ENCODE data around the gene LCAT. TPM values are rescaled to one million over a fixed set of nuclear protein-coding genes. Genes with fewer than 3 reads are reported as not detected.

The LCAT gene
- total and polyA plus RNA-seq, 2 donors (not counting 1 experiment from before 2014, with no cell fraction given) = 7.6 to 16.3 TPM

DNA sequence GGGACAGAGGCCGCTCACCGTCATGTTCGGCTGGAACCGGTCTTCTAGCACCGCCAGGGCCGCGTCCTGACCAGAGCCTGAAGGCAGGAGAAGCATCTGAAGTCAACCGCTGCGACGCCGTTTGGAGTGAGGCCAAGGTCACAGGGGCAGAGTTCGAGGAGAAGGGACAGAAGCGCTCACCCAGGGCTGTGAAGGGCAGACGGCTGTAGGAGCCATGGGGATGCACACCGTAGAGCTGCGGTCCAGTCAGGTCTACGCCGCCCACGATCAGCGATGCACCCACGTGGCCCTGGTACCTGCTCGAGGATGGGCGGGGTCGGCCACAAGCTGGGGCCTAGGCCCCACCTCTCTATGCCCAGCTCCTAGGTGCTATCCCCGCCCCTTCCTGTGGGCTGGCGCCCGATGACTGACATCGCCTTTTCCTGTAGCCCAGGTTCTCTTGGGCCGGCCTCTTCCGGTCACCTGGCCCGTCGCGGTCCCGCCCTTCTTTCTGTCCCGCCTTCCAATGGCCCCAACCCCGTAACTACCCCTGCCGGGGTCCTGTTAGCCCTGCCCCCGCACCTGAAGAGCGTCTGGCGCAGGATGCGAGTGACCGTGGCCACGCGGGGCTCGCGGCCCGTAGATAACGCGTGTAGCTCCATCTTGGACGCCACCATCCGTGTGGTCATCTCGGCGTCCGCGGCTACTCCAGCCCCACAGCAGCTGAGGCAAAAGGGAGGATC is 8.4 kb downstream of the LCAT start:
- H3K27ac Mint-ChIP-seq = peak overlapping the region; percentile 99
- DNase-seq (peak; percentile 95), ATAC-seq (ENCODE audit: low read depth) (peak; percentile 89)
- peaks cover 42% of the 10 kb centered on the region for H3K79me2 ChIP-seq (ENCODE audit: control insufficient read depth, insufficient read depth, low read length)
- H2AFZ ChIP-seq (ENCODE audit: insufficient read depth, low read depth, low read length, poor library complexity, severe bottlenecking) = peak overlapping the region; percentile 47
- CTCF ChIA-PET = interaction anchor here (0.7 to 6.4 kb wide), 18 partner anchors 9 to 454 kb away, joined by 3 to 29 read pairs (median 4); partner anchors contain the start of genes ATP6V0D1, CARMIL2, NRN1L and SLC12A4
- no peaks in the 10 kb centered on the region for H3K9me3 ChIP-seq (ENCODE audit: control extremely low read depth in 1 of 3, control insufficient read depth in 2 of 3, insufficient read depth in 1 of 3, low read length in 2 of 3)
- no peaks in the 10 kb centered on the region for H3K27me3 Mint-ChIP-seq
- peaks cover 31% of the 10 kb centered on the region for H3K4me1 Mint-ChIP-seq
- H3K4me1 ChIP-seq (ENCODE audit: control insufficient read depth in 2 of 2, insufficient read depth in 2 of 2, low read length in 2 of 2) = peaks cover 25 to 38% of the 10 kb centered on the region in 2 donors
- 14% methylated on average over 55 of the region's 55 CpGs for WGBS (ENCODE audit: insufficient coverage)
- peak overlapping the region; percentile 95 for H3K9ac ChIP-seq (ENCODE audit: low read length)
- TF ChIP-seq EZH2 (IDR thresholded peaks at IDR 0.05; ENCODE audit: borderline replicate concordance, insufficient read depth, low read depth, low read length, poor library complexity, severe bottlenecking) = no peak
- TF ChIP-seq, protein P1, sequence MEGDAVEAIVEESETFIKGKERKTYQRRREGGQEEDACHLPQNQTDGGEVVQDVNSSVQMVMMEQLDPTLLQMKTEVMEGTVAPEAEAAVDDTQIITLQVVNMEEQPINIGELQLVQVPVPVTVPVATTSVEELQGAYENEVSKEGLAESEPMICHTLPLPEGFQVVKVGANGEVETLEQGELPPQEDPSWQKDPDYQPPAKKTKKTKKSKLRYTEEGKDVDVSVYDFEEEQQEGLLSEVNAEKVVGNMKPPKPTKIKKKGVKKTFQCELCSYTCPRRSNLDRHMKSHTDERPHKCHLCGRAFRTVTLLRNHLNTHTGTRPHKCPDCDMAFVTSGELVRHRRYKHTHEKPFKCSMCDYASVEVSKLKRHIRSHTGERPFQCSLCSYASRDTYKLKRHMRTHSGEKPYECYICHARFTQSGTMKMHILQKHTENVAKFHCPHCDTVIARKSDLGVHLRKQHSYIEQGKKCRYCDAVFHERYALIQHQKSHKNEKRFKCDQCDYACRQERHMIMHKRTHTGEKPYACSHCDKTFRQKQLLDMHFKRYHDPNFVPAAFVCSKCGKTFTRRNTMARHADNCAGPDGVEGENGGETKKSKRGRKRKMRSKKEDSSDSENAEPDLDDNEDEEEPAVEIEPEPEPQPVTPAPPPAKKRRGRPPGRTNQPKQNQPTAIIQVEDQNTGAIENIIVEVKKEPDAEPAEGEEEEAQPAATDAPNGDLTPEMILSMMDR (IDR thresholded peaks at IDR 0.05) = no peak
- H3K4me3 Mint-ChIP-seq = peak overlapping the region; percentile 100
- H3K36me3 ChIP-seq (replicated peaks in 1 of 2; ENCODE audit: control extremely low read depth in 1 of 2, control insufficient read depth in 1 of 2, extremely low read depth in 1 of 2, insufficient read depth in 2 of 2, low read length in 1 of 2) = peaks cover 7 to 33% of the 10 kb centered on the region in 2 experiments
- POLR2A ChIA-PET = interaction anchor here (0.6 to 3.3 kb wide), 20 partner anchors 33 to 447 kb away, joined by 3 to 19 read pairs (median 3); partner anchors contain the start of genes ACD, CTCF, DDX28 and DUS2
- H3K27ac ChIP-seq (ENCODE audit: low read length in 2 of 2) = peak overlapping the region; percentile 67 to 85
- intact Hi-C loops (cut with micrococcal nuclease) = loop anchor here (1.0 to 5.0 kb wide), 12 partner anchors 33 to 443 kb away; partner anchors contain the start of genes CTCF, EDC4, GFOD2 and NFATC3
- peak overlapping the region; percentile 91 for H3K4me2 ChIP-seq (replicated peaks; ENCODE audit: low read depth, low read length, poor library complexity, severe bottlenecking)
- peak overlapping the region; percentile 77 to 96 (median 93) for H3K4me3 ChIP-seq (ENCODE audit: control extremely low read depth in 1 of 5, extremely low read depth in 1 of 5, insufficient read depth in 1 of 5, low read depth in 2 of 5, low read length in 4 of 5)
- H3K9me3 Mint-ChIP-seq (ENCODE audit: insufficient read depth) = no peaks in the 10 kb centered on the region
- no peaks in the 10 kb centered on the region for H3K27me3 ChIP-seq (replicated peaks in 1 of 4; ENCODE audit: control extremely low read depth in 1 of 4, control insufficient read depth in 3 of 4, insufficient read depth in 4 of 4, low read length in 3 of 4)
- H4K20me1 ChIP-seq (ENCODE audit: control insufficient read depth, insufficient read depth, low read length, poor library complexity, severe bottlenecking) = peaks cover 28% of the 10 kb centered on the region

DNA sequence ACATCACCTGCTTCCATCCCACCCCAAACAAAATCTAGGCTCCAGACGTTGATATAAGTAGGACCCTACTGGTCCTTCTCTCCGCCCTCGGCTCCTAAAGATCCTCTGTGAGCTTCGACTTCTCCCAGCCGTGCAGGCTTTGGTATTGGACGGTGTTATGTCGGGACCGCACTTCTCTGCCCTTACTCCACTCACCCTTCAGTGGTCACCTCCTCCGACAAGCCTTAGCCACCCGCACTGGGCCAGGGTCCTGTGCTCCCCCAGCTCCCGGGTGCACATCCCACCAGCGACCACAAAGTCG is 8.9 kb downstream of the LCAT start:
- Histone ChIP-seq H3K4me2 (replicated peaks; ENCODE audit: low read depth, low read length, poor library complexity, severe bottlenecking) (peak overlapping the region; percentile 91), H3K27me3 (replicated peaks in 1 of 4; ENCODE audit: control extremely low read depth in 1 of 4, control insufficient read depth in 3 of 4, insufficient read depth in 4 of 4, low read length in 3 of 4) (no peaks in the 10 kb centered on the region), H3K4me1 (ENCODE audit: control insufficient read depth in 2 of 2, insufficient read depth in 2 of 2, low read length in 2 of 2) (peaks cover 21 to 33% of the 10 kb centered on the region in 2 donors), H2AFZ (ENCODE audit: insufficient read depth, low read depth, low read length, poor library complexity, severe bottlenecking) (no peak overlapping the region), H4K20me1 (ENCODE audit: control insufficient read depth, insufficient read depth, low read length, poor library complexity, severe bottlenecking) (peaks cover 32% of the 10 kb centered on the region), H3K36me3 (replicated peaks in 1 of 2; ENCODE audit: control extremely low read depth in 1 of 2, control insufficient read depth in 1 of 2, extremely low read depth in 1 of 2, insufficient read depth in 2 of 2, low read length in 1 of 2) (peaks cover 7 to 36% of the 10 kb centered on the region in 2 experiments), H3K79me2 (ENCODE audit: control insufficient read depth, insufficient read depth, low read length) (peaks cover 41% of the 10 kb centered on the region), H3K4me3 (ENCODE audit: control extremely low read depth in 1 of 5, extremely low read depth in 1 of 5, insufficient read depth in 1 of 5, low read depth in 2 of 5, low read length in 4 of 5) (peak overlapping the region in 3 of 5 experiments; percentile 77 to 96 (median 96)), H3K9me3 (ENCODE audit: control extremely low read depth in 1 of 3, control insufficient read depth in 2 of 3, insufficient read depth in 1 of 3, low read length in 2 of 3) (no peaks in the 10 kb centered on the region), H3K27ac (ENCODE audit: low read length in 2 of 2) (peak overlapping the region; percentile 64 to 67), H3K9ac (ENCODE audit: low read length) (peak overlapping the region; percentile 95)
- no peak for DNase-seq
- peak overlapping the region; percentile 100 for H3K4me3 Mint-ChIP-seq
- no peaks in the 10 kb centered on the region for H3K9me3 Mint-ChIP-seq (ENCODE audit: insufficient read depth)
- POLR2A ChIA-PET = interaction anchor here (0.6 to 3.3 kb wide), 13 partner anchors 33 to 417 kb away, joined by 3 to 19 read pairs (median 3); partner anchors contain the start of genes ACD, DDX28, DUS2 and NUTF2
- peaks cover 26% of the 10 kb centered on the region for H3K4me1 Mint-ChIP-seq
- TF ChIP-seq EZH2 (IDR thresholded peaks at IDR 0.05; ENCODE audit: borderline replicate concordance, insufficient read depth, low read depth, low read length, poor library complexity, severe bottlenecking) = no peak
- TF ChIP-seq, protein P1 (IDR thresholded peaks at IDR 0.05) = no peak
- ATAC-seq (ENCODE audit: low read depth) = no peak
- H3K27me3 Mint-ChIP-seq = no peaks in the 10 kb centered on the region
- H3K27ac Mint-ChIP-seq = peak overlapping the region; percentile 99
- WGBS (ENCODE audit: insufficient coverage) = 91% methylated on average over 13 of the region's 13 CpGs
- CTCF ChIA-PET = interaction anchor here (1.0 to 6.4 kb wide), 13 partner anchors 9 to 388 kb away, joined by 3 to 29 read pairs (median 4); partner anchors contain the start of genes CARMIL2 and NRN1L
- intact Hi-C loops (cut with micrococcal nuclease) = loop anchor here (1.0 to 5.0 kb wide), 8 partner anchors 33 to 443 kb away; partner anchors contain the start of genes CTCF, EDC4, GFOD2 and RANBP10

Measured in B cell (primary cell).